ENCODE results near the gene TBC1D8. TPM values are rescaled to one million over a fixed set of nuclear protein-coding genes. Genes with fewer than 3 reads are reported as not detected.

TBC1D8 gene
- total and polyA plus RNA-seq, 2 experiments from 2014 or later, result 18.0 to 36.9 TPM

DNA sequence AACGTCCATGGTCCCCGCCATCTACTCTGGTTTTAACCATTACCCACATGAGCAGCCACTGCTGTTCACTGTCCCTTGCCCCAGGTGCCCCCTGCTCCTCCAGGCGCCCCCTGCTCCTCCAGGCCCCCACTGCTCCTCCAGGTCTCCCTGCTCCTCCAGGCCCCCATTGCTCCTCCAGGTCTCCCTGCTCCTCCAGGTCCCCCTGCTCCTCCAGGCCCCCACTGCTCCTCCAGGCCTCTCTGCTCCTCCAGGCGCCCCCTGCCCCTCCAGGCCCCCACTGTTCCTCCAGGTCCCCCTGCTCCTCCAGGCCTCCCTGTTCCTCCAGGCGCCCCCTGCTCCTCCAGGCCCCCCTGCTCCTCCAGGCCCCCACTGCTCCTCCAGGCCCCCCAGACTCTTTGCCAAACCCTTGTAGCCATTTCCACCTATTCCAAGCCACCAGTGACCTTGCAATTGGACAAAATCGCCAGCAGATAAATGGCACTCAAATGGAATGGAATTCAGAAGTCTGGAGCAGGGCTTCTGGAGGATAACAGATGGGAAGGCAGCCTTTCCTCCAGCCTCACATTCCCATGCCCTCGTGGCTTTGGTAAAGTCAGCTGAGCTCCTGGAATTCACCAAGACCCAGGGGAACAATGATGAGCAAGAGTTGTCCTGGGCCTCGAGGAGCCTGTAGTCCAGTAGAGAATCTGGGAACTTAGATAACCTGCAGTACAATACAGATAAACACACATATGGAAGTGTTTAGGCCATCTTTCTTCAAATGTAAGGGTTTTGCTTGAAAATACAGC is 162.4 kb downstream of the TBC1D8 start:
- Histone ChIP-seq H3K4me3 (no peak overlapping the region), H2AFZ (no peak overlapping the region), H3K4me1 (ENCODE audit: insufficient read depth) (no peaks in the 10 kb centered on the region; the same call in 1 of the 2 replicates), H3F3A (replicated peaks; ENCODE audit: low read depth) (no peaks in the 10 kb centered on the region), H3K27me3 (ENCODE audit: insufficient read depth) (no peaks in the 10 kb centered on the region), H3K27ac (ENCODE audit: low read depth) (no peak overlapping the region), H4K20me1 (replicated peaks; ENCODE audit: insufficient read depth) (no peaks in the 10 kb centered on the region), H3K9me2 (ENCODE audit: insufficient read depth) (no peaks in the 10 kb centered on the region), H3K4me2 (no peak overlapping the region), H3K79me2 (replicated peaks; ENCODE audit: insufficient read depth) (no peaks in the 10 kb centered on the region), H3K36me3 (ENCODE audit: insufficient read depth) (no peaks in the 10 kb centered on the region)
- H3K9me3 Mint-ChIP-seq, result no peaks in the 10 kb centered on the region
- peaks cover 3% of the 10 kb centered on the region; the same call in 1 of the 3 replicates for H3K36me3 Mint-ChIP-seq (ENCODE audit: low read depth)
- H3K27me3 Mint-ChIP-seq (ENCODE audit: insufficient read depth, low read depth, poor library complexity), result peaks cover 6% of the 10 kb centered on the region
- no peak for TF ChIP-seq JUNB (IDR thresholded peaks at IDR 0.05; ENCODE audit: unreplicated experiment)
- no peak for TF ChIP-seq ZNF114 (CRISPR knock-in tag; IDR thresholded peaks at IDR 0.05)
- TF ChIP-seq CTCF (conservative IDR thresholded peaks at IDR 0.05; ENCODE audit: low read depth in 2 of 2), result no peak
- TF ChIP-seq ZNF462 (CRISPR knock-in tag; IDR thresholded peaks at IDR 0.05), result no peak
- TF ChIP-seq STAT1 (IDR thresholded peaks at IDR 0.05; ENCODE audit: unreplicated experiment), result no peak
- TF ChIP-seq, protein P1, sequence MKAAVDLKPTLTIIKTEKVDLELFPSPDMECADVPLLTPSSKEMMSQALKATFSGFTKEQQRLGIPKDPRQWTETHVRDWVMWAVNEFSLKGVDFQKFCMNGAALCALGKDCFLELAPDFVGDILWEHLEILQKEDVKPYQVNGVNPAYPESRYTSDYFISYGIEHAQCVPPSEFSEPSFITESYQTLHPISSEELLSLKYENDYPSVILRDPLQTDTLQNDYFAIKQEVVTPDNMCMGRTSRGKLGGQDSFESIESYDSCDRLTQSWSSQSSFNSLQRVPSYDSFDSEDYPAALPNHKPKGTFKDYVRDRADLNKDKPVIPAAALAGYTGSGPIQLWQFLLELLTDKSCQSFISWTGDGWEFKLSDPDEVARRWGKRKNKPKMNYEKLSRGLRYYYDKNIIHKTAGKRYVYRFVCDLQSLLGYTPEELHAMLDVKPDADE (IDR thresholded peaks at IDR 0.05), result no peak
- peaks cover 19% of the 10 kb centered on the region for H3K4me1 Mint-ChIP-seq
- no peak for ATAC-seq
- no peak for DNase-seq (ENCODE audit: low spot score)
- no peak overlapping the region for H3K4me3 Mint-ChIP-seq
- H3K27ac Mint-ChIP-seq, result no peak overlapping the region

Data from GM23338 (cell line).